Mammary epithelial cell (primary cell): ENCODE measurements around the gene CLDN10.

Experiments
- EZH2 ChIP-seq: IDR thresholded peaks from 2 replicates; pipeline ENCODE4 v1.6.1; 2012; ENCODE audit warnings: low read length, inconsistent platforms, borderline replicate concordance
- TF ChIP-seq, protein P1 (sequence below), 2 donors: IDR thresholded peaks in 1 of 2; conservative IDR thresholded peaks in 1 of 2; 2 replicates each; pipeline ENCODE4 v1.5.1; 2011 to 2012; ENCODE audit warnings: inconsistent platforms in 2 of 2, low read length in 2 of 2, mild to moderate bottlenecking in 2 of 2, control low read depth in 1 of 2, low read depth in 1 of 2; ENCODE audit not compliant: insufficient read depth in 1 of 2; ENCODE audit errors: extremely low read depth in 1 of 2

- TF ChIP-seq, protein P1, sequence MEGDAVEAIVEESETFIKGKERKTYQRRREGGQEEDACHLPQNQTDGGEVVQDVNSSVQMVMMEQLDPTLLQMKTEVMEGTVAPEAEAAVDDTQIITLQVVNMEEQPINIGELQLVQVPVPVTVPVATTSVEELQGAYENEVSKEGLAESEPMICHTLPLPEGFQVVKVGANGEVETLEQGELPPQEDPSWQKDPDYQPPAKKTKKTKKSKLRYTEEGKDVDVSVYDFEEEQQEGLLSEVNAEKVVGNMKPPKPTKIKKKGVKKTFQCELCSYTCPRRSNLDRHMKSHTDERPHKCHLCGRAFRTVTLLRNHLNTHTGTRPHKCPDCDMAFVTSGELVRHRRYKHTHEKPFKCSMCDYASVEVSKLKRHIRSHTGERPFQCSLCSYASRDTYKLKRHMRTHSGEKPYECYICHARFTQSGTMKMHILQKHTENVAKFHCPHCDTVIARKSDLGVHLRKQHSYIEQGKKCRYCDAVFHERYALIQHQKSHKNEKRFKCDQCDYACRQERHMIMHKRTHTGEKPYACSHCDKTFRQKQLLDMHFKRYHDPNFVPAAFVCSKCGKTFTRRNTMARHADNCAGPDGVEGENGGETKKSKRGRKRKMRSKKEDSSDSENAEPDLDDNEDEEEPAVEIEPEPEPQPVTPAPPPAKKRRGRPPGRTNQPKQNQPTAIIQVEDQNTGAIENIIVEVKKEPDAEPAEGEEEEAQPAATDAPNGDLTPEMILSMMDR (conservative IDR thresholded peaks at IDR 0.05 in 1 of 2, IDR thresholded peaks at IDR 0.05 in 1 of 2; ENCODE audit: extremely low read depth in 1 of 2, insufficient read depth in 1 of 2, low read depth in 1 of 2, low read length in 2 of 2) = no peak
- no peak for TF ChIP-seq EZH2
Observed at GRCh38 chr13:95527955-95528354, 24.6 kb upstream of the CLDN10 start.
